SK-N-SH (cell line): ENCODE data around the gene ZNF521. TPM values are rescaled to one million over a fixed set of nuclear protein-coding genes. Genes with fewer than 3 reads are reported as not detected.

Experiments
- CTCF ChIA-PET: fragments of 300-600, 350-600 bp; formaldehyde crosslinking; extraction: SDS; loops from one replicate; lab custom pipeline; 2021; lab: Yijun Ruan, JAX
- POLR2A ChIA-PET: fragments of 350-600 bp; sonication (Branson Sonifier 250); formaldehyde crosslinking; extraction: SDS; loops from one replicate; lab custom pipeline; 2020; ENCODE audit warnings: antibody characterized with exemption, inconsistent platforms; lab: Yijun Ruan, JAX
- DNase-seq: peaks from one replicate; pipeline ENCODE4 v3.0.0; 2012
- H2AFZ ChIP-seq: fragments of 200-600 bp; sonication (generic); 2 replicates; pipeline ENCODE4 v1.8.1; 2016; ENCODE audit warnings: antibody characterized with exemption, mild to moderate bottlenecking, low read depth
- H3F3A ChIP-seq: fragments of 200-600 bp; sonication (generic); replicated peaks from 2 replicates; pipeline ENCODE3; 2016; ENCODE audit warnings: antibody characterized with exemption, mild to moderate bottlenecking; ENCODE audit not compliant: insufficient read depth
- H3K27ac ChIP-seq, 2 experiments: fragments of 200-500 bp in 1 of 2; fragments of 200-600 bp in 1 of 2; sonication (Bioruptor generic) in 1 of 2; sonication (generic), shearing (Covaris generic) in 1 of 2; 2 replicates each; pipeline versions ENCODE4 v1.5.1 to v1.6.1; 2014 to 2016; ENCODE audit warnings: low read depth in 2 of 2, inconsistent platforms in 1 of 2, low read length in 1 of 2, mild to moderate bottlenecking in 1 of 2, mixed read lengths in 1 of 2
- H3K27me3 ChIP-seq: fragments of 200-600 bp; sonication (generic), shearing (Covaris generic); 2 replicates; pipeline ENCODE4 v1.6.1; 2016; ENCODE audit warnings: mixed run types; ENCODE audit not compliant: insufficient read depth
- H3K36me3 ChIP-seq, 2 experiments: fragments of 200-500 bp in 1 of 2; fragments of 200-600 bp in 1 of 2; sonication (Bioruptor generic) in 1 of 2; sonication (generic) in 1 of 2; replicated peaks in 1 of 2; 2 replicates each; pipeline versions ENCODE3 to v1.5.1; 2014 to 2016; ENCODE audit warnings: low read length in 1 of 2, mild to moderate bottlenecking in 1 of 2; ENCODE audit not compliant: insufficient read depth in 2 of 2, control insufficient read depth in 1 of 2
- H3K4me1 ChIP-seq, 2 experiments: fragments of 200-500 bp in 1 of 2; fragments of 200-600 bp in 1 of 2; sonication (Bioruptor generic) in 1 of 2; sonication (generic), shearing (Covaris generic) in 1 of 2; 2 replicates each; pipeline versions ENCODE4 v1.5.1 to v1.6.1; 2014 to 2016; ENCODE audit warnings: low read depth in 1 of 2, low read length in 1 of 2, mixed run types in 1 of 2; ENCODE audit not compliant: insufficient read depth in 2 of 2, control insufficient read depth in 1 of 2
- H3K4me2 ChIP-seq: fragments of 200-600 bp; sonication (generic), shearing (Covaris generic); 2 replicates; pipeline ENCODE4 v1.6.1; 2017; ENCODE audit warnings: mixed run types
- H3K4me3 ChIP-seq, 2 experiments: fragments of 200-500 bp in 1 of 2; fragments of 200-600 bp in 1 of 2; sonication (Bioruptor generic) in 1 of 2; sonication (generic), shearing (Covaris generic) in 1 of 2; 2 replicates each; pipeline versions ENCODE4 v1.5.1 to v1.8.1; 2014 to 2016; ENCODE audit warnings: low read depth in 2 of 2, inconsistent platforms in 1 of 2, low read length in 1 of 2, mild to moderate bottlenecking in 1 of 2, mixed read lengths in 1 of 2, moderate library complexity in 1 of 2
- H3K79me2 ChIP-seq: fragments of 200-600 bp; sonication (generic); 2 replicates; pipeline ENCODE4 v1.8.1; 2017; ENCODE audit warnings: mild to moderate bottlenecking; ENCODE audit not compliant: insufficient read depth
- H3K9ac ChIP-seq: fragments of 200-600 bp; sonication (generic); 2 replicates; pipeline ENCODE4 v1.6.1; 2017; ENCODE audit warnings: mixed run types
- H3K9me2 ChIP-seq: fragments of 200-600 bp; sonication (generic); 2 replicates; pipeline ENCODE4 v1.6.1; 2017; ENCODE audit warnings: mixed run types
- H3K9me3 ChIP-seq: fragments of 200-600 bp; sonication (generic); 2 replicates; pipeline ENCODE4 v1.6.1; 2017; ENCODE audit warnings: mixed run types, mild to moderate bottlenecking, moderate library complexity
- H4K20me1 ChIP-seq: fragments of 200-600 bp; sonication (generic); 2 replicates; pipeline ENCODE4 v1.6.1; 2017; ENCODE audit warnings: mild to moderate bottlenecking, mixed run types; ENCODE audit not compliant: insufficient read depth
- CHD2 ChIP-seq: fragments of 150-350 bp; IDR thresholded peaks from 2 replicates; pipeline ENCODE4 v1.6.1; 2018; ENCODE audit warnings: low read length; ENCODE audit not compliant: partially characterized antibody
- ELF1 ChIP-seq: IDR thresholded peaks from 2 replicates; pipeline ENCODE4 v1.4.0; 2012
- EP300 ChIP-seq, 2 experiments: IDR thresholded peaks; 2 replicates each; pipeline versions ENCODE4 v1.4.0 to v1.6.1; 2012; ENCODE audit warnings: borderline replicate concordance in 1 of 2, low read depth in 1 of 2, low read length in 1 of 2
- FOSL2 ChIP-seq: IDR thresholded peaks from 2 replicates; pipeline ENCODE4 v1.4.0; 2012; ENCODE audit warnings: low read depth, mild to moderate bottlenecking, moderate library complexity, borderline replicate concordance
- FOXM1 ChIP-seq: IDR thresholded peaks from 2 replicates; pipeline ENCODE4 v1.4.0; 2012; ENCODE audit warnings: low read depth, mild to moderate bottlenecking
- JUND ChIP-seq: IDR thresholded peaks from 2 replicates; pipeline ENCODE4 v1.4.0; 2012
- MEF2A ChIP-seq: IDR thresholded peaks from 2 replicates; pipeline ENCODE4 v1.4.0; 2012; ENCODE audit warnings: low read depth, borderline replicate concordance
- POLR2AphosphoS5 ChIP-seq: IDR thresholded peaks from 2 replicates; pipeline ENCODE4 v1.6.1; 2012; ENCODE audit warnings: low read depth, low read length
- RFX5 ChIP-seq: IDR thresholded peaks from 2 replicates; pipeline ENCODE4 v1.6.1; 2012; ENCODE audit warnings: mild to moderate bottlenecking, improper control_type of control experiment, low read length
- RXRA ChIP-seq: IDR thresholded peaks from 2 replicates; pipeline ENCODE4 v1.4.0; 2012; ENCODE audit warnings: low read depth, mild to moderate bottlenecking, borderline replicate concordance
- TAF1 ChIP-seq: IDR thresholded peaks from 2 replicates; pipeline ENCODE4 v1.6.1; 2012; ENCODE audit warnings: low read depth, mild to moderate bottlenecking, low read length, moderate library complexity, borderline replicate concordance
- TEAD4 ChIP-seq: IDR thresholded peaks from 2 replicates; pipeline ENCODE4 v1.4.0; 2012; ENCODE audit warnings: mild to moderate bottlenecking, borderline replicate concordance; ENCODE audit not compliant: insufficient read depth
- YY1 ChIP-seq: IDR thresholded peaks from 2 replicates; pipeline ENCODE4 v1.4.0; 2012; ENCODE audit warnings: low read depth, mild to moderate bottlenecking
- WGBS: methylation state at CpG from one replicate; pipeline ENCODE4 v1.1.6; 2017; ENCODE audit warnings: low lambda C conversion rate; 5-methylcytosine and 5-hydroxymethylcytosine counted together
- polyA plus RNA-seq, 3 experiments: library from polyadenylated mRNA; depleted of rRNA; stranded (reverse); fragments of >200 nt; gene quantifications; 2 replicates each; pipeline ENCODE4 v1.2.3, GENCODE V29; 2012
- TF ChIP-seq, protein P1 (sequence below): IDR thresholded peaks from 2 replicates; pipeline ENCODE4 v1.4.0; 2012; ENCODE audit warnings: low read depth, borderline replicate concordance
- TF ChIP-seq, protein P2 (sequence below): IDR thresholded peaks from 2 replicates; pipeline ENCODE4 v1.4.0; 2012; ENCODE audit warnings: low read depth
- TF ChIP-seq, protein P3 (sequence below): fragments of 150-350 bp; IDR thresholded peaks from 2 replicates; pipeline ENCODE4 v1.6.1; 2016; ENCODE audit warnings: mild to moderate bottlenecking, low read depth, low read length
- TF ChIP-seq, protein P4 (sequence below): fragments of 200-600 bp; sonication (generic); IDR thresholded peaks from 2 replicates; pipeline ENCODE4 v1.6.1; 2017; ENCODE audit warnings: antibody characterized with exemption, mild to moderate bottlenecking, moderate library complexity
- TF ChIP-seq, protein P5 (sequence below): IDR thresholded peaks from 2 replicates; pipeline ENCODE4 v1.6.1; 2012; ENCODE audit warnings: mild to moderate bottlenecking, low read depth, low read length, moderate library complexity

Gene ZNF521
- polyA plus RNA-seq, 1 of the 3 experiments (the other 2 are of a cell fraction), result 14.1 TPM

DNA sequence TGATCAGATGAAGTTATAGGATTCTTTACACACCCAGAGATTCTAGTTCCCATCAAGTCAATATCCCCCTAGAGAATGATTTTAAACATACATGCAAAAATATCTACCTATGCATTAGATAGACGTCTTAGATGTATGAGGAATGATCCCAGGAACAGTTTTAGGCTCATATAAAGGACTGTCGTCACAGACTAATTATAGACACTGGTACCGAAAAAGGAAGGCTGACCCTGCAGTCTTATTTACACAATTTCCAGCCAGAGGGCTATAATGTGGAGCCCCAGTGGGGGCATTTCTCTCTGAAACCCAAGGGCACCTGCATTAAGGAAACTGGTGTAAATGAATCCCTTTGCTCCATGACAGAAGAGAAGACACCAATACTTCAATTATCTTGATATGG lies 170.4 kb downstream of the ZNF521 start:
- Histone ChIP-seq H3K36me3 (no peaks in the 10 kb centered on the region), H3K27ac (no peak overlapping the region)
- TF ChIP-seq TAF1, result no peak
- no peak for TF ChIP-seq MEF2A
- TF ChIP-seq ELF1, result no peak
- TF ChIP-seq RXRA, result no peak
- TF ChIP-seq, protein P1, sequence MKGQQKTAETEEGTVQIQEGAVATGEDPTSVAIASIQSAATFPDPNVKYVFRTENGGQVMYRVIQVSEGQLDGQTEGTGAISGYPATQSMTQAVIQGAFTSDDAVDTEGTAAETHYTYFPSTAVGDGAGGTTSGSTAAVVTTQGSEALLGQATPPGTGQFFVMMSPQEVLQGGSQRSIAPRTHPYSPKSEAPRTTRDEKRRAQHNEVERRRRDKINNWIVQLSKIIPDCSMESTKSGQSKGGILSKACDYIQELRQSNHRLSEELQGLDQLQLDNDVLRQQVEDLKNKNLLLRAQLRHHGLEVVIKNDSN, result no peak
- no peak for TF ChIP-seq CHD2
- no peak for TF ChIP-seq YY1
- TF ChIP-seq, protein P2, sequence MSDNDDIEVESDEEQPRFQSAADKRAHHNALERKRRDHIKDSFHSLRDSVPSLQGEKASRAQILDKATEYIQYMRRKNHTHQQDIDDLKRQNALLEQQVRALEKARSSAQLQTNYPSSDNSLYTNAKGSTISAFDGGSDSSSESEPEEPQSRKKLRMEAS, result no peak
- TF ChIP-seq, protein P3, sequence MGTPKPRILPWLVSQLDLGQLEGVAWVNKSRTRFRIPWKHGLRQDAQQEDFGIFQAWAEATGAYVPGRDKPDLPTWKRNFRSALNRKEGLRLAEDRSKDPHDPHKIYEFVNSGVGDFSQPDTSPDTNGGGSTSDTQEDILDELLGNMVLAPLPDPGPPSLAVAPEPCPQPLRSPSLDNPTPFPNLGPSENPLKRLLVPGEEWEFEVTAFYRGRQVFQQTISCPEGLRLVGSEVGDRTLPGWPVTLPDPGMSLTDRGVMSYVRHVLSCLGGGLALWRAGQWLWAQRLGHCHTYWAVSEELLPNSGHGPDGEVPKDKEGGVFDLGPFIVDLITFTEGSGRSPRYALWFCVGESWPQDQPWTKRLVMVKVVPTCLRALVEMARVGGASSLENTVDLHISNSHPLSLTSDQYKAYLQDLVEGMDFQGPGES, result no peak
- TF ChIP-seq, protein P4, sequence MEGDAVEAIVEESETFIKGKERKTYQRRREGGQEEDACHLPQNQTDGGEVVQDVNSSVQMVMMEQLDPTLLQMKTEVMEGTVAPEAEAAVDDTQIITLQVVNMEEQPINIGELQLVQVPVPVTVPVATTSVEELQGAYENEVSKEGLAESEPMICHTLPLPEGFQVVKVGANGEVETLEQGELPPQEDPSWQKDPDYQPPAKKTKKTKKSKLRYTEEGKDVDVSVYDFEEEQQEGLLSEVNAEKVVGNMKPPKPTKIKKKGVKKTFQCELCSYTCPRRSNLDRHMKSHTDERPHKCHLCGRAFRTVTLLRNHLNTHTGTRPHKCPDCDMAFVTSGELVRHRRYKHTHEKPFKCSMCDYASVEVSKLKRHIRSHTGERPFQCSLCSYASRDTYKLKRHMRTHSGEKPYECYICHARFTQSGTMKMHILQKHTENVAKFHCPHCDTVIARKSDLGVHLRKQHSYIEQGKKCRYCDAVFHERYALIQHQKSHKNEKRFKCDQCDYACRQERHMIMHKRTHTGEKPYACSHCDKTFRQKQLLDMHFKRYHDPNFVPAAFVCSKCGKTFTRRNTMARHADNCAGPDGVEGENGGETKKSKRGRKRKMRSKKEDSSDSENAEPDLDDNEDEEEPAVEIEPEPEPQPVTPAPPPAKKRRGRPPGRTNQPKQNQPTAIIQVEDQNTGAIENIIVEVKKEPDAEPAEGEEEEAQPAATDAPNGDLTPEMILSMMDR, result no peak
- TF ChIP-seq RFX5, result no peak
- TF ChIP-seq EP300 (IDR thresholded peaks at IDR 0.05; ENCODE audit: borderline replicate concordance in 1 of 2, low read depth in 1 of 2, low read length in 1 of 2), result no peak
- no peak for TF ChIP-seq JUND
- TF ChIP-seq, all 33 proteins: peak for 0
- Histone ChIP-seq H2AFZ (no peak overlapping the region), H3K79me2 (no peaks in the 10 kb centered on the region; the same call in 1 of the 2 replicates), H3F3A (no peaks in the 10 kb centered on the region), H3K9ac (no peak overlapping the region), H3K9me2 (no peaks in the 10 kb centered on the region), H3K27me3 (no peaks in the 10 kb centered on the region), H3K9me3 (no peaks in the 10 kb centered on the region), H4K20me1 (no peaks in the 10 kb centered on the region), H3K4me2 (no peak overlapping the region), H3K4me3 (no peak overlapping the region), H3K4me1 (no peaks in the 10 kb centered on the region)
- 87% methylated on average over 3 of the region's 3 CpGs for WGBS
- ChIA-PET CTCF (no interaction called here), POLR2A (no interaction called here)
- DNase-seq, result no peak

DNA sequence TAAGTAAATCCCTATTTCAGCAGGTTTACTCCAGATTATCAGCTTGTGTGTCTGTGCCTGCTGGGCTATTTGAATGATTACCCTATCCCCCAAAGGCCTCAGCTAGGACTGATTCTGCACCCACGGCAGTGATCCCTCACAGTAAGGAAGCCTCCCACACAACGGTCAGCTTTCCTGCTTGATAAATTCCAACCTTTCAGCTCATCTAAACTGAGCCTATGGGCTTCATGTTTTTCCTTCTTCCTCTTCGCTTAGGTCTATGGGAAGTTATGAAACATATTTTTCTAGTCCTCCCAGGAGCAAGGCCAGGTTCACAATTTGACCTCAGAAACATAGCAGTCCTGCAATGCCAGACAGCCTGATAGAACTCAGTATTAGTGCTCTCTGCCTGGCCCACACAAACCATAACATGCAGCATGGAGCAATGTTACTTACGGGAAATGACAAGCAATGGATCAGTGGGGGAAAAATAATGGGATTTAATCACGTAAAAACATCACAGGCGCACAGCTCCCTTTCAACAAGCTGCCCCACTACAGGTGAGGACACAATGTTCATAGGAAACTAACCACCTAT lies 170.9 kb downstream of the ZNF521 start:
- no peak overlapping the region for H3K4me2 ChIP-seq
- no peak overlapping the region for H2AFZ ChIP-seq
- no peaks in the 10 kb centered on the region for H3K9me3 ChIP-seq
- POLR2A ChIA-PET, result no interaction called here
- H3K4me1 ChIP-seq, result no peaks in the 10 kb centered on the region
- H3K27ac ChIP-seq, result no peak overlapping the region
- H3K79me2 ChIP-seq, result no peaks in the 10 kb centered on the region; the same call in 1 of the 2 replicates
- H4K20me1 ChIP-seq, result no peaks in the 10 kb centered on the region
- H3F3A ChIP-seq, result no peaks in the 10 kb centered on the region
- H3K27me3 ChIP-seq, result no peaks in the 10 kb centered on the region
- no peaks in the 10 kb centered on the region for H3K9me2 ChIP-seq
- WGBS, result 80% methylated on average over 6 of the region's 6 CpGs
- TF ChIP-seq, protein P3, result no peak
- TF ChIP-seq TEAD4 (no peak), POLR2AphosphoS5 (no peak), FOSL2 (no peak), RXRA (no peak), FOXM1 (no peak)
- TF ChIP-seq, protein P1, result no peak
- TF ChIP-seq, protein P5, sequence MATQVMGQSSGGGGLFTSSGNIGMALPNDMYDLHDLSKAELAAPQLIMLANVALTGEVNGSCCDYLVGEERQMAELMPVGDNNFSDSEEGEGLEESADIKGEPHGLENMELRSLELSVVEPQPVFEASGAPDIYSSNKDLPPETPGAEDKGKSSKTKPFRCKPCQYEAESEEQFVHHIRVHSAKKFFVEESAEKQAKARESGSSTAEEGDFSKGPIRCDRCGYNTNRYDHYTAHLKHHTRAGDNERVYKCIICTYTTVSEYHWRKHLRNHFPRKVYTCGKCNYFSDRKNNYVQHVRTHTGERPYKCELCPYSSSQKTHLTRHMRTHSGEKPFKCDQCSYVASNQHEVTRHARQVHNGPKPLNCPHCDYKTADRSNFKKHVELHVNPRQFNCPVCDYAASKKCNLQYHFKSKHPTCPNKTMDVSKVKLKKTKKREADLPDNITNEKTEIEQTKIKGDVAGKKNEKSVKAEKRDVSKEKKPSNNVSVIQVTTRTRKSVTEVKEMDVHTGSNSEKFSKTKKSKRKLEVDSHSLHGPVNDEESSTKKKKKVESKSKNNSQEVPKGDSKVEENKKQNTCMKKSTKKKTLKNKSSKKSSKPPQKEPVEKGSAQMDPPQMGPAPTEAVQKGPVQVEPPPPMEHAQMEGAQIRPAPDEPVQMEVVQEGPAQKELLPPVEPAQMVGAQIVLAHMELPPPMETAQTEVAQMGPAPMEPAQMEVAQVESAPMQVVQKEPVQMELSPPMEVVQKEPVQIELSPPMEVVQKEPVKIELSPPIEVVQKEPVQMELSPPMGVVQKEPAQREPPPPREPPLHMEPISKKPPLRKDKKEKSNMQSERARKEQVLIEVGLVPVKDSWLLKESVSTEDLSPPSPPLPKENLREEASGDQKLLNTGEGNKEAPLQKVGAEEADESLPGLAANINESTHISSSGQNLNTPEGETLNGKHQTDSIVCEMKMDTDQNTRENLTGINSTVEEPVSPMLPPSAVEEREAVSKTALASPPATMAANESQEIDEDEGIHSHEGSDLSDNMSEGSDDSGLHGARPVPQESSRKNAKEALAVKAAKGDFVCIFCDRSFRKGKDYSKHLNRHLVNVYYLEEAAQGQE, result no peak
- no peak overlapping the region for H3K9ac ChIP-seq
- DNase-seq, result no peak
- H3K4me3 ChIP-seq, result no peak overlapping the region
- H3K36me3 ChIP-seq, result no peaks in the 10 kb centered on the region
- CTCF ChIA-PET, result no interaction called here
